NCI-H1436 (cell line): Measurements from ENCODE around the gene SCYGR6.
"Not testable (repeated sequence)": the region's sequence is repeated elsewhere in the genome, so short reads cannot be mapped to it uniquely, and the experiment has no call there.

Source experiments
- DNase-seq: peaks from one replicate; lab custom pipeline; 2025; lab: John Stamatoyannopoulos, UW

The SCYGR6 gene, protein sequence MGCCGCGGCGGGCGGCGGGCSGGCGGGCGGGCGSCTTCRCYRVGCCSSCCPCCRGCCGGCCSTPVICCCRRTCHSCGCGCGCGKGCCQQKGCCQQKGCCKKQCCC

GRCh38 chr2:227724394-227725039 lies at the start of gene SCYGR6:
Gene SCYGR6 (minus strand): TSS chr2:227724757. CDS start chr2:227724757, 0 bp downstream.
- DNase-seq: no peak

- no peak for DNase-seq
These were observed 49.6 kb upstream of the SCYGR6 start for GRCh38 chr2:227774011-227774624.

DNA sequence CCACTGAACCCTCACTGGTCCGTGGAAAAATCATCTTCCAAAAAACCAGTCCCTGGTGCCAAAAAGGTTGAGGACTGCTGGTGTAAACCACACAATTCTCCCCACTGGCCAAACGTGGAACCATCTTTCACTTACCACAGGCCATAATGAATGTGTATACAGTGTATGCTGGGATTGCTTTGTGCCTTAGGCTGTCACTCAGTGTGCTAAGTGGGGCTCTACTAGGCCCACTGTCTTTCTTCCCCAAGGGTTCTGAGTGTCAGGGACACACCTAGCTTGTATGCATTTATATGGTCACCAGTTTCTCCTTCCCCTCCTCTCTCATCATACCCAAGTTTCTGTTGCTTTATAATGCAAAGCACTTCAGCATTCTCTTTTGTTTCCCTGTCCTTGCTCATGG lies 48.4 kb upstream of the SCYGR6 start:
- no peak for DNase-seq

GRCh38 chr2:227772197-227772661 lies 47.7 kb upstream of the SCYGR6 start:
- no peak for DNase-seq

DNA sequence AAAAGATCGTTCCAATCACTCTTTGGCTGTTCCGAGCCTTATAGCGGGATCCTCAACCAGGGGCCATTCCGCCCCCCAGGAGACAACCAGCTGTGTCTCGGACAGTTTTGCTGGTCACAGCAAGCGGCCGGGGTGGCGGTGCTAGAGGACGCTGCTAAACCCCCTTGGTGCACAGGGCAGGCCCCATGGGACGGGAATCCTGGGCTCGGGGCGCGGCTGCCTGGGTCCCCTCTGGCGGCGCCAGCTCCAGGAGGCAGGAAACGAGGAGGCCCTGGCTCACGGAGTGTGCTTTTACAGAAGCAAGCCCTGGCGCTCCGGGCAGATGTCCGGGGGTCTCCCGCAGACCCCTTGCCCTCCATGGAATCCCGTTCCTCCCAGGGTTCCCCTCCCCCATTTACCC lies 43.3 kb upstream of the SCYGR6 start:
- DNase-seq: no peak

GRCh38 chr2:227766373-227766883 lies 41.9 kb upstream of the SCYGR6 start:
- DNase-seq: peak; percentile 27

- DNase-seq: no peak
These were observed 41.3 kb upstream of the SCYGR6 start for GRCh38 chr2:227765788-227766372.

DNA sequence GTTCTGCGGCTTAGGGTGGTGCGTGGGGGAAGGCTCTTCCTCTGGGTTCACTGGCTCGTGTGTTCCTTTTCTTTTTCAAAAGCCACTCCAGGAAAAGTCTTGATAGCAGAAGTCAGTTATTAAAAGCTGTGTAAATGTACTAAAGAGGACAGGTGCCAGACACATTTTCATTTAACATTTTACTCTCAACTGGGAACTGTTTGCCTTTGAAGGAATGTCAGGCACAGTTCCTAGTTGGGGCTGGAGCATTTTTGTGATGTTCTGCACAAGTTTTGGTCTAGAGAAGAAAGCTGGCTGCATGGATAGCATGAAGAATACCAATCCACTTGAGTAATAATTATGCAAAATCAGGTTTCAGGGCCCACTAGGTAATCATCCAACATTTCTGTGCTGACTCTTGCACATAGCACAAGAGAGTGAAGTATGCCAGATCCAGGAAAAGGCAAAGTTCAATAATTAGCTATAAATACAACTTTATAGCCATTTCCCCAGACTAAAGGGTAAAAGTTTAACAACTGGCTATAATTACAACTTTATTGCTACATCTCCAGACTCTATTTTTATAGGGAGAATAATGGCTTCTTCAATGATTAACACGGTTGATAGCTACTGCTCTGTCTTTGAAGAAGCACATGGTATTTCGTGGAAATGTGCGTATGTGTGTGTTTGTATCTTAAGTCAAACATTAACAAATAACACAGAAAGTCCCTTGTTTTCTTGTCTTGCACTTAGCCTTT lies 37.4 kb upstream of the SCYGR6 start:
- DNase-seq: no peak

GRCh38 chr2:227759411-227760118 lies 35.0 kb upstream of the SCYGR6 start:
- no peak for DNase-seq

DNA sequence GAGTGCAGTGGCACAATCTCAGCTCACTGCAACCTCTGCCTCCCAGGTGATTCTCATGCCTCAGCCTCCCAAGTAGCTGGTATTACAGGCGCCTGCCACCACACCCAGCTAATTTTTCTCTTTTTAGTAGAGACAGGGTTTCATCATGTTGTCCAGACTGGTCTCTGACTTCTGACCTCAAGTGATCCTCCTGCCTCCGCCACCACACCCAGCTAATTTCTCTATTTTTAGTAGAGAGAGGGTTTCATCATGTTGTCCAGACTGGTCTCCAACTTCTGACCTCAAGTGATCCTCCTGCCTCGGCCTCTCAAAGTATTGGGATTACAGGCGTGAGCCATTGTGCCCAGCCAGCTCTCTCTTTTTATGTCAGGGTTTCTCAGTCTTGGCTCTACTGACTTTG lies 31.7 kb upstream of the SCYGR6 start:
- not testable (repeated sequence) for DNase-seq

- DNase-seq: no peak
These were observed 23.5 kb upstream of the SCYGR6 start for GRCh38 chr2:227748079-227748478.

DNA sequence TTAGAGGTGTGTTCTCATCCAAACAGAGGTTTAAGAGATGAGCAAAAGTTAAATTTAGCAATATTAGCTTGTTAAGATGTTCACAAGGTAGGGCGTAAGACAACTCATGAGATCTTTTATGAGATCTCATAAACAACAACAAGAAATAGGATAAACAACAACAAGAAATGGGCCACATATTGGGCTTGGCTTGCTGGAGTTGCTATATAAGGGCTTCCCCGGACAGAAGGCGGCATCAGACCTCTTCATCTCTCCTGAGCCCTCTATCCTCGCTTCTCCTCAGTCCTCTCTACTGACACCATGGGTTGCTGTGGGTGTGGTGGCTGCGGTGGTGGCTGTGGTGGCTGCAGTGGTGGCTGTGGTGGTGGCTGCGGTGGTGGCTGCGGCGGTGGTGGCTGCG lies 21.0 kb upstream of the SCYGR6 start, which contains the start of gene SCYGR8:
Gene SCYGR8 (plus strand): TSS at position 301 of the 400 bp plus-strand sequence. CDS start 0 bp downstream, at position 301.
- no peak for DNase-seq

- DNase-seq: not testable (repeated sequence)
These were observed 16.1 kb upstream of the SCYGR6 start for GRCh38 chr2:227740705-227741104.

DNA sequence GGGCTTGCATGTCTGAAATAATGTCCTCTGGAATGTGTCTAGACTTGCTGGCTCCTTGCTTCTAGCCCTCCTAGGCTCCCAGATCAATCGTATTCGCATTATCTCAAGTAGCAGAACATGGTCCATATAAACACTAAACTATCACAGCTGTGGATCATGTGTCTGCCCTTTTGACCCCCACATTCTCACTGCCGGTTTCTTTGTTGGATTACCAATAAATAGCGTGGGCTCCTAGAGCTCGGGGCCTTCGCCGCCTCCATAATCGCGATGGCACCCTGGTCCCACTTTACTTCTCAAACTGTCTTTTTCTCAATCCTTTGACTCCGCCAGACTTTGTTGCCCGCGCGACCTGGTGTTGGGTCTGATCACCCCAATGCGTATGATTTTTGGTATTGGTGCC lies 14.8 kb upstream of the SCYGR6 start:
- no peak for DNase-seq

GRCh38 chr2:227728035-227728434 lies 3.5 kb upstream of the SCYGR6 start, which contains the start of gene SCYGR7:
Gene SCYGR7 (plus strand): TSS chr2:227728335. CDS start chr2:227728335, 0 bp downstream.
- no peak for DNase-seq

DNA sequence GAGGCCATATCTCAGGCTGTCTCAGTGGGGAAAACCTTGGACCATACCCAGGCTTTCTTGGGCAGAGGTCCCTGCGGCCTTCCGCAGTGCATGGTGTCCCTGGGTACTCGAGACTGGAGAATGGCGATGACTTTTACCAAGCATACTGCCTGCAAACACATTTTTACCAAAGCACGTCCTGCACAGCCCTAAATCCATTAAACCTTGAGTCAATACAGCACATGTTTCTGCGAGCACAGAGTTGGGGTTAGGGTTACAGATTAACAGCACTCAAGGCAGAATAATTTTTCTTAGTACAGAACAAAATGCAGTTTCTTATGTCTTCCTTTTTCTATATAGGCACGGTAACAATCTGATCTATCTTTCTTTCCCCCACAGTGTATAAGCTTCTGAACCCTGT lies 1.7 kb downstream of the SCYGR6 start:
- not testable (repeated sequence) for DNase-seq

DNA sequence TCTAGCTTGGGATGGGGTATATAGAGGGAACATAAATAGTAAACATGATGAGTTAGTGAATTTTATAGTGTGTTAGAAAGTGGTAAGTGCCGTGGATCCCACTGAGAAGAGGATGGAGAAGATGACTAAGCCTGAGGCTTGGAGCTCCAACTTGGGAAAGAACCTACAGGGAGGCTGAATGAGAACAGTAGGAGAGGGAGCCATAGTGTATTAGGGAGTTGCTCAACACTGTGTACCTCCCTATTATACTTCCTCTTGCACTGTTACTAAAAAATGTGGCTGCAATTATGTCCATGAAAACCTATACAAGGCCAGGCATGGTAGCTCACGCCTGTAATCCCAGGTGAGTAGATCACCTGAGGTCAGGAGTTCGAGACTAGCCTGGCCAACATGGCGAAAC lies 3.9 kb downstream of the SCYGR6 start:
- no peak for DNase-seq

GRCh38 chr2:227719641-227720040 lies 4.9 kb downstream of the SCYGR6 start:
- DNase-seq: no peak

DNA sequence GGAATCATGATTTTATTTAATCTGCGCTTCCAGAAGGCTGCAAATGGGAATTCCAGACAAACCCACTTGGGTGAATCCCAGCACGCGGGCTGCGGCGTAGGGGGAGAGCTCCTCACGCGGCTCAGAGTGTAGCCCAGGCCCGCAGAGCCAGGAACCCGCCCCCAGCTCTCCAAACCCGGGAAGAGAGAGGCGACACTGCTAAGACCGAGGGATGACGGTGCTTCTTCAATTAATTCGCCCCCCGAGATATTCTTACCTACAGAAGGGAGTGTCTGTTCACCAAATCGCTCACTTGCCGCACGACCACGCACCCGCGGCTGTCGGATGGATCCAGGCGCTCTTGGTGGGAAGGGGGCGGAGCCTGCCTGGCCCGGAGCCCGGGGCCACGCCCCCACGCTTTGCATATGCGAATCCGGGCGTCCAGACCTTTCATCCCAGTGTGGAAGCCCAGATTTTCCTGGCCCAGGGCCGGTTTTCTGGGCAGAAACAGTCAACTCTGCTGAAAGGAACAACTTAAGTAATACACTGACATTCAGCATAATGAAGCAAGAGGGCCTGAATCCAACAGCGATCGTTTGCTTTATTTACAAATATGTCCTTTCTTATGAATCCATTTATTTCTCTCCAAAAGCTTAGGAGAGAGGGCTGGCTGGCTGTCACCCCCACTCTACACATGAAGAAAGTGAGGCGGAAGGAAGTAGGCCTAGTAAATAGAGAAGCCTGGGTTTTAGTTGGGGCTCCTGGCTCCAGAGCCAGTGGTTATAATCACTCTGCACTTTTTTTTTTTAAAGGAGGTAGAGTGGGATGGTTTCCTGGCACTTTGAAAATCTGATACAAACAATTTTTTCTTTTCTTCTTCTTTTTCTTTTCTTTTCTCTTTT lies 6.6 kb downstream of the SCYGR6 start, which contains the start of gene SLC19A3:
Gene SLC19A3 (minus strand): TSS at position 342 of the 881 bp plus-strand sequence. CDS start 15,710 bp downstream, outside the sequence.
- DNase-seq: peak; percentile 38

DNA sequence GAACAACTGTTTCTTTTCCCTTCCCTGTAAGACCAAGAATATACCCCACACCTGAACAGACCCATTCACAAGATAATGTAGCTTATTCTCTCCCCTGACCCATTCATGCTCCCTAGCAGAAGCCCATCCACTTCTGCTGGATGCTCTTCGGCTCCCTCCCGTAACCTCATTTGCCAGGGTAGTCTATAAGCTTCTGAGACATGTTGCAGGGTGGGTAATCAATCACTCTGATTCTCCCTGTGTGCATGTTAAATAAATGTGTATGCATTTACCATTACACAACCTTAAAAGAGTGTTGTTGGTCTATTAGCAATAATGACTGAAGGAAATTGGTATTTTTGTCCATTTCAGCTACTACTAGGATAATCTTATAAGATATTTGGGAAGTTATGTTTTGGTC lies 8.1 kb downstream of the SCYGR6 start:
- DNase-seq: no peak
